Adrenal gland (tissue), 5 donors: ENCODE results near the gene MGAT4A.

Source experiments
- CTCF ChIP-seq, 6 experiments: fragments of 450-650 bp in 4 of 6; fragments of 200-600 bp in 2 of 6; sonication (generic) in 1 of 6; IDR thresholded peaks; 1 replicate in 5 of 6; 2 replicates in 1 of 6; pipeline versions ENCODE4 v1.5.1 to v1.8.0; 2016 to 2021; ENCODE audit warnings: antibody characterized with exemption in 6 of 6, mild to moderate bottlenecking in 2 of 6, moderate library complexity in 1 of 6
- POLR2A ChIP-seq, 2 donors: fragments of 450-650 bp; IDR thresholded peaks; one replicate each; pipeline ENCODE4 v1.6.1; 2017; ENCODE audit warnings: antibody characterized with exemption in 2 of 2, mild to moderate bottlenecking in 2 of 2, moderate library complexity in 1 of 2
- donor health status: DM: no; HTN: no; CAD: no.

DNA sequence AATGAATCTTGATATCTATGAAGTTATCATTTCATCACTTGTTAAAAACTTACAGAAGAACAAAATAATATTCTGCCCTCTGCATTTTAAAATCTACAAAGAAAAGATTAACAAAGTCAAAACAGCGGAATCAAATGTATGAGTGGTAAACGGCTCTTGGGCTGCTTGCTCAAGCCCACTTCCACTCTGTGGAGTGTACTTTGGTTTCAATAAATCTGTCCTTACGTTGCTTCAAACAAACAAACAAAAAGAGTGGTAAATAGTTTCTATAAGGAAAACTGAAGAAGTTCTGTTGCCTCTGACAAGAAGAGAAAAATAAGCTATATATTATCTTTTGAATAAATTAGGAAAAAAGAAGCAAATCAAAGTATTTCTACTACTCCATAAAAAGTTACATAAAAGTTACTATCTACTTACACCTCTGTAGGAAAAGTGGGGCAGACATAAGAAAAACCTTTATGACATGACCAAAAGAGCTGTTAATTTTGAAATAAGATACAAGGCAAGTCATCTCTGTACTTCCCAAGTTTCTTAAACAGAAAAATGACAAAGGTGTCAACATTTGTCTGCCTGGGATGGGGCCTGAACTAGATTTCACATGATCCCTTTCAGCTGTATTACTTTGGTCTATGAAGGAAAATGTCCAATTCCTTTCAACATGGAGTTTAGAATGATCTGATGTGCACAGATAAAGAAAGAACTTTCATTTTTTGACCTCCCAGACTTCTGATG lies 56.5 kb downstream of the MGAT4A start:
- no peak for TF ChIP-seq CTCF (IDR thresholded peaks at IDR 0.05)
- no peak for TF ChIP-seq POLR2A (IDR thresholded peaks at IDR 0.05)
